NCI-H2081 treated with DMSO at 0.1 percent for 48 hours (cell line): Measurements from ENCODE around the gene ADM.

Experiments
- DNase-seq: peaks from one replicate; lab custom pipeline; 2025; lab: John Stamatoyannopoulos, UW

Gene ADM

DNA sequence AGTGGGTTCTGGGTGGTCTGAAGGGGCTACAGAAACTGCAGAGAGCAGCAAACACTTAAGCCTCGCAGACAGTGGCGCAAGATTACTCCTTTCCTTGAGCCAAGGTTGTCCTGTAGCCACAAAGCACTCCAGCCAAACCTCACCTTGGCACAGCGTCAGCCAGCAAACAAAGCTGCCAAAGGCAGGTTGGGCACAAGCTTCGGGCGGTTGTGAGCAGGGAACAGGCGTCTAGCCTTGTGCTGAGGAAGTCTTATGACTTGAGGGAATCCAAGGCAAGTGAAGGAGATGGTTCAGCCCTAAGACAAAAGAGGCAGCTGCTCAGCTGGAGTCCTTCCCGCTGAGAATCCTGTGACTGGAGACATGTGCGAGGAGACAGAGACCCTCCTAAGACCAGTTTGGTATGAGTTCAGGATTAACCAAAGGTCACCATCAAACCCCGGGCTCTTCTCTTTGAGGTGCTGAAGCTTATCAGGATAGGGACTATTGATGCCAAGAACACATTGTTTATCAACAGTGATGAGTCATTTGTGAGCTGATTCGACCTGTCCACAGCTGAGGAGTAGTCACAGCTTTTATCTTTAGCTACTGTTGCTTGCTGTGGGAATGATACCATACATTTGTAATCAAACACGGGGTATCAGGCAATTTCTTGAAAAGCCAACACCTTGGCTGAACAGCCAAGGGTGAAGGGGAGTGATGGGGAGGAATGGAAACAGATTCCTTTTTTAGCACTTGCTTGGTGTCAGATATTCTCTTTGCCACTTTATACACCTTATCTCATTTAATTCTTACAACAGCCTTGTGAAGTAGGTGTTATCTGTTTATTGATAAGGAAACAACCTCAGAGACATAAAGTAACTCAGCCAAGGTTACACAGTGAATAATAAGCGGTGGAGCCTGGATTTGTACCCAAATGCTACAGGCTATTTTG is 4.6 kb downstream of the ADM start:
- no peak for DNase-seq

DNA sequence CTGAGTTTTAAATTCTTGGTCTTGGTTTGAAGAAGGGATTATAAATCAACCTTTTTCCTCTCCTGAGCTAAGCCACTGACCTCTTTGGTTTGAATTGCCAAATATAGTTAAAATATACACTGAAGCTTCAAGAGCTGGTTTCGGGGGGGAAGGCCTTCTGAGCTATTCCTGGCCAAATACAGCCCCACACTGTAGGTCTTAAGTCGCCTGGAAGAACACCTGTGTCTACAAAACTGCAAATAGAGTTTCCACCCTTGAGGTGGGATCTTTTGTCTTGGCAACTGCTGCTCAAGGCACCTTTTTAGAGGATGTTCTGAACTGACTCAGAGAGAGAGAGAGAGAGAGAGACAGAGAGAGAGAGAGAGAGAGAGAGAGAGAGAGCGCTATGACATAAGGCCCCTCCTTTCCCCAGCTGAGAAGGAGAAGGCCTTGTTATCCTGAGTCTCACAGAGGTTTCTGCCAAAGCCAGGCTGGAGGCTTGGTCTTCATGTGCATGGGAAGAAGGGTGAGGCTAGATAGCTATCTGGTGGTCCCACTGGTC is 5.5 kb downstream of the ADM start:
- no peak for DNase-seq

GRCh38 chr11:10311802-10312201 is 6.9 kb downstream of the ADM start:
- DNase-seq = no peak

DNA sequence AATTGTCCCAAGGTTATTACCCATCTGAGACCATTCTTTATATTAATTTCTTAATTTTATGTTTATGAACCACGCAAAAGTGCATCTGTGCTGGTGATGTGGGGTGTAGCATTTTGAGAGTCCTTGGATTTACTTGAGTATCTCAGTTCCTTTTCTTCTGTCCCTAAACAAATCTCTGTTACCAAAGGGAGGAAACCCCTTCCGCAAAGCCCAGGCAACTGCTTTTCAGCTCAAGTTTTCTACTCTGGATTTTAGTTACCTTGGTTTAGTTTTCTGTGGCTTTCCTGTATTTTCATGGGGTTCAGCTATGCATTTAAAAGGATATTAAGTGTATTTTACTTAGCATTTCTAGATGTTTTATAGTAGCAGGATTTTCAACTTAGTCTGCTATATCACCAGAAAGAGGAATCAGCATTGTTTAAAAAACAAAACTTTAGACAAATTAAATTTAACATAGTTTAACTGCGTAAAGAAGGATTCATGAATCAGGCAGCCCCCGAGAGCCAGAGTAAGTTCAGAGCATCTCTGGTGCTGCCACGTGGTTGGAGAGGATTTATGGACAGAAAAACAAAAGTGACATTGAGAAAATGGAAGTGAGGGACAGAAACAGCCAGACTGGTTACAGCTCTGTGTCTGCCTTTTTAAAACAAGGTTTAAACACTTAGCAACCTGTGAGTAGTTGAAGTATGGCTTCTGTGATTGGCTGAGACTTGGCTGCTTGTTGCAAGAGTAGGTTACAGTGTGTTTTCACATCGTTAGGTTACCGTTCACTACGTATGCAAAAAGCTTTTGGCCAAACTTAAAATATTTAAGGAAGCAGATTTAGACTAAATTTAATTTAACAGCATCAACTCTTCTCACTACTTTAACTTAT is 9.6 kb downstream of the ADM start:
- DNase-seq = no peak

DNA sequence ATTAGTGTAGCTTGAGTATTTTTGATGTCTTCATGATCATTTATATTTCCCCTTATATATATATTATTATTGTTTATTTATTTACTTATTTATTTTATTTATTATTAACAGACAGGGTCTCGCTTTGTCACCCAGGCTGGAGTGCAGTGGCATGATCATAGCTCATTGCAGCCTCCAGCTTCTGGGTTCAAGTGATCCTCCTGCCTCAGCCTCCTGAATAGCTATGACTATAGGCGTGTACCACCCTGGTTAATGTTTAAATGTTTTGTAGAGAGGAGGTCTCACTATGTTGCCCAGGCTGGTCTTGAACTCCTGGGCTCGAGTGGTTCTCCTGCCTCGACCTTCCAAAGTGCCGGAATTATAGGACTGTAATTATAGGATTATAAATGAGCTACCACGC is 10.2 kb downstream of the ADM start:
- DNase-seq = no peak

DNA sequence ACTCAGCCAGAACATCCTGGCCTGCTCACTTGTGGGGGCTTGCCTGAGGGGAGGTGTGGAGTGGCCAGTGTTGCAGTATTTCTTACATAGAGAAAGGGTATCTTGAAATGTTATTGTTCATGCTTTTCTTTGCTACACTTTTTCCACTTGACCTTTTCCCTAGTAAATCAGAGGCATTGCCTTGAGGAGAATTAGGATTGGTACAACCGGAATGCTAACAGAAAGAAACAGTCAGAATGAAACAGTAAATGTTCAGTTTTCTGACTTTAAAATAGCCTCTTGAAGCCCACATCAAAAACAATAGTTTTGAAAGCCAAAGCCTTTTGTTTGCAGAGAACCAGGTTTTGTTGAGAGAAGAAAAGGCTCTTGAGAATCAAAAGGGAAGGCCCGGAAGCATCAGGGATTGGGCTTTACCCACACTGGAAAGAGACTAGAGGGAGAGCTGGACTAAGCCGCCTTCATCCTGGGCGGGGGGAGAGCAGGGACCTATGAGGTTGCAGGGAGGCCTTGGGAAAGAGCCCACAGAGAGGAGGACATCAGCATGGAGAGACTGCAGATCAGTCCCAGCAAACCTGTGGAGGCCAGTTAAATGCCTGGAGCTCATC is 12.4 kb downstream of the ADM start:
- DNase-seq = no peak

DNA sequence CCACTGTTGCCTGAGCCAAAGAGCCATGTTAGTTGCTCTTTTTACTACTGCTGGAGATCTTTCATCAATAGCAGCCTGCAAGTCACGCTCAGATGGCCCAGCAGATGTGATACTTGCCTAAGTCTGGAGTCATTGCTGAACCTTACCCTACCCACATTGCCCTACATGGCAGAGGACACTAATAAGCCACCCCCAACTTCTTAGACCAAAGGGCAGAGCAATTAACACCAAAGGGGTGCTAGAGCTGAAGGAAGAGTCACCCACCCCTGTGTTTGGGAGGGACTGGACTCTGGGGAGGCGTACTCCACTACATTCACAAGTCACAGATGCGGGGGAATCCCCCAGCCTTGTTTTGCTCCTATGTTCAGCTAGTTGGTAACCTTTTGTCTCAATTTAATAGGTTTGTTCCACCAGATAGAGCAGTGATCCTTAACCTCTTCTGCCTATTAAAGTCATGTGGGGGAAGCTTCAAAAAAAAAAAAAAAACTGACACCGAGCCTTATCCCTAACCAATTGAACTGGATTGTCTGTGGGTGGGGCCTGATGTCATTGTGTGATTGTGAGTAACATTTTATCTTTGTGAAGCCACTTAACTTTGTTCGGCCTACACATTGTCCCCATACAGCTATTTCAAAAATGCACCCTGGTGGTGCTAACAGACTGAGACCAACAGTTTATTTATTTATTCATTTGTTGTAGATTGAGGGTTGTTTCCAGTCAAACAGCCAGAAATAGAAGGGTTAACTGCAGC is 13.1 kb downstream of the ADM start:
- no peak for DNase-seq

- DNase-seq = no peak
Observed at GRCh38 chr11:10318527-10318802, 13.6 kb downstream of the ADM start.

GRCh38 chr11:10319702-10320558 is 15.1 kb downstream of the ADM start:
- no peak for DNase-seq

DNA sequence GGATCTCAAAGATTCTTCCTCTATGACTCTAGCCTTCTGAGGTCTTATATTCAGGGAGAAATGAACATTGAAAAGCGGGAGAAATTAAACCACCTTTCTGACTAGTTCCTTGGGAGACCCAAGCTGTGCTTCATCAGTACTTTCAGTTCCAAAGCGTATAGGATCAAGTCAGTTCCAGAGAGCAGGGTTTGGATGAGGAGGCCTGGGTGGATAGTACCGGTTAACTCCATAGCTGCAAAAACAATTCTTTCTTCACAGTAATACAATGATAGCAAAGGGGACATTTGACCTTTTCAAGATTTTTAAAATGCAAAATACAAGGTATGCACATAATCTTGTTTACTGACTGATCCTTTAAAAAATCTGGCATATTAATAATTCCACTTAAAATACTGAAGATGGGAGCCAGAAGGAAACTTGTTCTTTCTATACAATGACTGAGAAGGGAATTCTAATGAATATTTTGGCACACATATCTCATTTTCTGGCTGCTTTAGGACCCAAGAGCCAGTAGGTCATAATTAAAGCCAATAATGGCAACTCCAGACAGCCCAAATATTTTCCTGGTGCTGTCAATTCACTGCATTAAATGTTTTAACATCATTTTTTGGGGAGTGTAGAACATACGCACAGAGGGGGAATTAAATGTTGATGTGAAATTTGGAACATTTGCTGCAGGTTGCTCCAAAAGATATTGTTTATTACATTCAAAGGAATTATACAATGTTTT is 16.0 kb downstream of the ADM start:
- DNase-seq = no peak

GRCh38 chr11:10322401-10322800 is 17.5 kb downstream of the ADM start:
- DNase-seq = no peak

DNA sequence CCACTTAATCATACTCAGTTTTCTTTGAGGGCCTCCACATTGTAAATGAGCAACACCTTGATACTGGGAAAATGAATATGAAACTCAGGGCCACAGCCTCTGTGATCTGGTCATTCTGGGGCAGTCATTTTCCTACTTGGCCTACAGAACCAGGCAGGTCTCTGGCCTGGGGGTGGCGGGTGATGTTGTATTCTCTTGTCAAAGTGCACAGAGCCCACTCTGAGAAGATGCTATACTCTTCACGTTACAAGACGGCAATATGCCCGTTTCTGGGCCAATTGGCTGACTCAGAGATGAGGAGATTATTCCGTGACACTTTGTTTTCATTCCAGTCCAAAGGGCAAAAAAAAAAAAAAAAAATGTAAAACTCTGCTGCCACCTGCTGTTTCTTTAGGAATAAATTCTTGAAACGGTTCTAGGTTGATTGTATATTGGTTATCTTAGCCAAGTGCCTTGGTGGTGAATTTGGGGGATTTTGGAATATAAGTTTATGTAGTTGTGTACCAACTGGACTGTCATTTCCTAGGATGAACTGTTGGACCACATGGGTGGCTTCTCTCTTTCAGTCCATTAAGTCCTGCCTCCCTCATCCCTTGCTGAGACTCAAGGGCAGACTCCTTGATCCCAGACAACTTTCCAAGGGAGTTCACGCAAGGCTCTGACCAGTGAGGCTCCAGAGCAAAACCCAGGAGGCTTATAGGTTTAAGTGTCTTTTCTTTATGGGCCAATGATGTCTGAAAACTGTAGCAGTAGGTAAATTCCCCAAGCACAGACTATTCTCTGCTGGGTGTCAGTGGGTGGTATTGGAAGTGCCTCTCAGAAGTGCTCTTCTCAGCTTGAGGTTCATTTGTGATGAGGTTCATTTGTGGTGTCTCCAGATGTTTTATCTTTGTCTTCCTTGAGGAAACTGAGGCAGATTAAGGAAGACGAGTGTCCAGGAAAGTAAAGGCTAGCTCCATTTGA is 18.2 kb downstream of the ADM start:
- DNase-seq = no peak

DNA sequence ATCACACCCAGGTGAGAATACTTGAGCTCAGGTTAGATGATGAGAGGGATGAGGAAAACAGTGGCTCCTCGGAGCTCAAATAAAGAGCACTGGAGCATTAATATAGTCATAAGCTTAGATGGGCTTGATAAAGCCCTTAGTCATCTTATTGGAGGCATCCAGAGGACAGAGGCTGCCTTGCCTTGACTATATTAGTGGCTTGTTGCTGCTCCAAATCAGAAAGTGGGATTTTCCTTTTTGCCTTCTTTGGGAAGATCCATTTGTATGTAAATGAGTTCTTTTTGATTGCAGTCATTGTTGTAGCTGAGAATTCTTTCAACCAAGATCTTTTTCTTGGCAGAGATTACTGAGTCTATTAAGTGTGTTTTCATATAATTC is 18.9 kb downstream of the ADM start:
- no peak for DNase-seq

DNA sequence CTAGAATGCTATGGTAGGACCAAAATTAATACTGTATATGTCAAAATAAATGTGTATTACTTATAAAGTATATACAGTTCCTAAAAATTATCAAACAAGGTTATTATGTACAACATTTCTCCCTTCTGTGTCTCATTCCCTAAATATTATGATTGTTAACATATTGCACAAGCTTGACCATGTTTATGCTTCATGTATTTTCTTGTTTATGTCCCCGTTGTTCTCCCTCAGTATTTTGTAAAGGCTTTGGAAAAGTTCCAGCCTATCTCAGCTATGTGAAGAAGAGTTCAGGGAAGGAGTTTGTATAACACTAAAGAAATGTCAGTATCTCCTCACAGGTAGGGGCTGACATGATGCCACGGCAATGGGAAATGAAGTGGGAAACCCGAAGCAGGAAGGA is 19.6 kb downstream of the ADM start:
- no peak for DNase-seq

DNA sequence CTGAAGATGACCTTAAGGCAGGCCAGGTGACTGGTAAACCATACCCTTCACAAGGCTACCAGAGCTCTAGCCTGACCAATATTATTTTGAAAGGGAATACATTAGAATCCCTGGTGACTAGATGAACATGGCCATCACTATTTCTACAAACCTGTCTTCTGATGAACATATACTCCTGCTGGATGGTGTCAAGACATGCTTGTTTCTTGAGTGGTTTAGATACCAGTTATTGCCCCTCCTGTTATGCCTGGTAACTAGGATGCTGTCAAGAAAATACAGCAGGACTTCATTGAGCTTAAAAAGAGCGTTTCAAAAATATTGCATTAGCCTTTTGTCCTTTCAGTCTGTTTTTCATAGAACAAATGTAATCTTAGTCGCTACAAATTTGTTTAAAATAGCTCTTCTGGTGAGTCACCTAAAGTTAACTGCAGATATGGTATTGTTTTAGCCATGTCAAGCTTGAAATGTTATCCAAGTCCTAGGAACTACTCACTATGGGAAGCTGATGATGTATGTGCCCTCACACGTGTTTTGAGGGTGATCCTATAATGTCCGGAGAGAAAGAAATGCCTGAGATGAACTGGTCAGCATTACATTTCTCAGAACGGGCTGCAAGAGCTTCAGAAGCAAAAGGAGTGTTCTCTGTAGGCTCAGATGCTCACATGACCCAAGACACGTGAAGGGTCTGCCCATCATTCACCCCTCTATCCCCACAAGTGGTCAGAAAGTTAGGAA is 20.6 kb downstream of the ADM start:
- no peak for DNase-seq

GRCh38 chr11:10326012-10326964 is 21.4 kb downstream of the ADM start:
- DNase-seq = no peak

GRCh38 chr11:10327254-10327653 is 22.4 kb downstream of the ADM start:
- DNase-seq = no peak
